GM12891 (cell line): ENCODE data around the gene SEMA3G.

ENCODE experiments used
- POLR2A ChIP-seq: IDR thresholded peaks from 2 replicates; pipeline ENCODE4 v1.6.1; 2011; ENCODE audit warnings: low read depth, low read length, control low read depth
- POLR2AphosphoS5 ChIP-seq: IDR thresholded peaks from 2 replicates; pipeline ENCODE4 v1.6.1; 2011; ENCODE audit warnings: low read depth, low read length, control low read depth
- TAF1 ChIP-seq: IDR thresholded peaks from 2 replicates; pipeline ENCODE4 v1.6.1; 2011; ENCODE audit warnings: low read depth, low read length, control low read depth

- TF ChIP-seq POLR2A (no peak), POLR2AphosphoS5 (no peak), TAF1 (no peak)
Observed at GRCh38 chr3:52434491-52435115, 10.3 kb downstream of the SEMA3G start.
